IPS-NIHi7 (cell line): ENCODE measurements around the gene LRMDA.

ENCODE experiments used
- DNase-seq: peaks from one replicate; pipeline ENCODE4 v3.0.0; 2012; ENCODE audit warnings: mixed read lengths; ENCODE audit errors: extremely low spot score

The LRMDA gene

GRCh38 chr10:75640803-75641202 is 209.4 kb downstream of the LRMDA start:
- no peak for DNase-seq

- DNase-seq = no peak
Observed at GRCh38 chr10:75643405-75643804, 212.0 kb downstream of the LRMDA start.

GRCh38 chr10:75643944-75644692 is 212.7 kb downstream of the LRMDA start:
- DNase-seq = no peak

- DNase-seq = no peak
Observed at GRCh38 chr10:75645704-75646103, 214.3 kb downstream of the LRMDA start.

GRCh38 chr10:75646218-75646915 is 214.9 kb downstream of the LRMDA start:
- no peak for DNase-seq

GRCh38 chr10:75646916-75647315 is 215.5 kb downstream of the LRMDA start:
- DNase-seq = no peak

GRCh38 chr10:75647675-75648074 is 216.3 kb downstream of the LRMDA start:
- no peak for DNase-seq

- DNase-seq = no peak
Observed at GRCh38 chr10:75648351-75648750, 216.9 kb downstream of the LRMDA start.

- no peak for DNase-seq
Observed at GRCh38 chr10:75648854-75649253, 217.4 kb downstream of the LRMDA start.

- no peak for DNase-seq
Observed at GRCh38 chr10:75649466-75649865, 218.0 kb downstream of the LRMDA start.

- peak; percentile 36 for DNase-seq
Observed at GRCh38 chr10:75650648-75651047, 219.2 kb downstream of the LRMDA start.

- peak; percentile 67 for DNase-seq
Observed at GRCh38 chr10:75651417-75651816, 220.0 kb downstream of the LRMDA start.

- DNase-seq = no peak
Observed at GRCh38 chr10:75652146-75652740, 220.8 kb downstream of the LRMDA start.

GRCh38 chr10:75653761-75654160 is 222.3 kb downstream of the LRMDA start:
- no peak for DNase-seq

GRCh38 chr10:75654171-75654771 is 222.8 kb downstream of the LRMDA start:
- DNase-seq = no peak

- DNase-seq = no peak
Observed at GRCh38 chr10:75654772-75655171, 223.3 kb downstream of the LRMDA start.

- DNase-seq = no peak
Observed at GRCh38 chr10:75655791-75656451, 224.5 kb downstream of the LRMDA start.

- DNase-seq = no peak
Observed at GRCh38 chr10:75657351-75657750, 225.9 kb downstream of the LRMDA start.

GRCh38 chr10:75658036-75658435 is 226.6 kb downstream of the LRMDA start:
- no peak for DNase-seq

GRCh38 chr10:75658496-75658895 is 227.1 kb downstream of the LRMDA start:
- no peak for DNase-seq

GRCh38 chr10:75658915-75659314 is 227.5 kb downstream of the LRMDA start:
- no peak for DNase-seq

- no peak for DNase-seq
Observed at GRCh38 chr10:75660823-75661222, 229.4 kb downstream of the LRMDA start.
